Stimulated activated CD4-positive, alpha-beta T cell treated with anti-CD3 and anti-CD28 coated beads, Interleukin-2, amount 100 ng/mL, for 24 hours (primary cell): ENCODE results near the gene PFKFB3.
"Not testable (repeated sequence)": the region's sequence is repeated elsewhere in the genome, so short reads cannot be mapped to it uniquely, and the experiment has no call there.

ENCODE experiments used
- DNase-seq, 2 donors: peaks; one replicate each; pipeline ENCODE4 v3.0.0-alpha.2; 2020

PFKFB3 gene

DNA sequence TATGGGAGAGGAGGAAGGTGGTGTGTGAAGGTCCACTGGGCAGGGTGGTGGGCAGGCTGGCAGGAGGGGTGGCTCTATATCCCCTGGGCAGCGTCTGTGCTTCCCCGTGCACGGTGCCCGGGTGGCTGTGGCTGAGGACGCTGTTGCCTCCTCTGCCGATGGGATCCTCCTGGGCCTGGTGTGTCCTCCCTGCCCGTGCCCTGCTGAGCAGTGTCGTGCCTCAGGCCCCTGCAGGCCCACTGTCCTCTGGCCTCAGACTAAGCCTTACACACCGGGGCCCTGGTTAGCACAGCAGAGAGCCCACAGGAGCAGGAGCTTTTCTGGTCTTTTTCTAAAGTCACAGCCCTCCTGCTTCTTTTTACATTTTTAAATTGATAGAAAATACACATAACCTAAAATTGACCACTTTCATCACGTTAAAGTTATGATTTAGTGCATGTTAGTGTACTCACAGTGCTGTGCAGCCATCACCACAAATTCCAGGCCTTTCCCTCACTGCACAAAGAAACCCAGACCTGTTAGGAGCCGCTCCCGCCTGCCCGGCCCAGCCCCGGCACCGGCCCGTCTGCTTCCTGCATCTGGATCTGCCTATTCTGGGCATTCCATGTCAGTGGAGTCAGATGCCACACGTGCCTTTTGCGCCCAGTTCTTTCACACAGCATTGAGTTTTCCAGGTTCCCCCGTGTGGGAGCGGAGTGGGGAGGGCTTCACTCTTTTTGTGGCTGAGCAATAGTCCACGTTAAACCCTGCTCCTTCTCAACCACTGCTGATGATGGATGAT lies 19.4 kb downstream of the PFKFB3 start:
- no peak for DNase-seq

DNA sequence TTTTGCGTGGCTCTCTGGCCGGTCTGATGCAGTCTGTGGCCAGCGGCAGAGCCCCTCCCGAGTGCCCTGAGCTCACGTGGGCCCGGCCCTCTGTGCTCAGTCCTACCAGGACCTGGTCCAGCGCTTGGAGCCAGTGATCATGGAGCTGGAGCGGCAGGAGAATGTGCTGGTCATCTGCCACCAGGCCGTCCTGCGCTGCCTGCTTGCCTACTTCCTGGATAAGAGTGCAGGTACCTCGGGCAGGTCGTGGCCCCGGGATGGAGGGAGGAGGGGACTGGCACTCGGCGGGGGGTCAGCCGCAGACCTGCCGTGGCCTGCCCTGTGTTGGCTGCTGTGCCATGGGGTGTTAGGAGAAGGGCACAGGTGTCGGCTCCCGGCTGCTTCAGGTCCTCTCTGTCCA lies 20.0 kb downstream of the PFKFB3 start:
- DNase-seq = no peak

DNA sequence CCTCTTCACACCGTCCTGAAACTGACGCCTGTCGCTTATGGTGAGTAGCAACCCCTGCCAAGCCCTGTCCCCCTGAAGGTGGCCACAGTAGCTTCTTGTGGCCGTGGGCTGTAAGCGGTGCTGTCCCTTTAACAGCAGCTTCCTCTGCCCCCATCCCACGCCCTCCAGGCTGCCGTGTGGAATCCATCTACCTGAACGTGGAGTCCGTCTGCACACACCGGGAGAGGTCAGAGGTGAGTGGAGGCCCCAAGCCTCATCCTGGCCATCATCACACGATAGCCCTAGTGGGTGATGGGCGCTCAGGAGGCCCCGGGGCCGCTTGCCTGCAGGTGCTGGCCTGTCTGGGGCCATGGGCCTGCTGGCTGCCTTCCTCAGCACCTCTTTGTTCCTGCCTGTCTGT lies 21.2 kb downstream of the PFKFB3 start:
- no peak for DNase-seq

DNA sequence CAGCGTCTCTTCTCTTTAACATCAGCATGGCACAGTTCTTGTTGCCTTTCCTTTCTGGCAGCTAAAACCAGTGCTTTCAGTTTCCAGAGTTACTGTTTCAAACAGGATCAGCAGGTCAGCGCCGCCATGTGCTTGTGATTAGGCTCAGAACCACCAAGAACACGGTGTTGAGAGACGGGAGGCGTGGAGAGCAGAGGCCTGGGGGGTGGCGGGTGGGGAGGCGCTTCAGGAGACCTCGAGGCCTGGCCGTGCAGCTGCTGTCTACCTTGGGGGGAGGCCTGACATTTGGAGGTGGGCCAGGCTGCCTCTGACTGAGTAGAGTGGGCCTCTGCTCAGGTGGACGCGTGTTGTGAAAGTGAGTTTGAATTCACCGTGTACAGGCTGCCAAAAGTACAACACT lies 22.0 kb downstream of the PFKFB3 start:
- no peak for DNase-seq

DNA sequence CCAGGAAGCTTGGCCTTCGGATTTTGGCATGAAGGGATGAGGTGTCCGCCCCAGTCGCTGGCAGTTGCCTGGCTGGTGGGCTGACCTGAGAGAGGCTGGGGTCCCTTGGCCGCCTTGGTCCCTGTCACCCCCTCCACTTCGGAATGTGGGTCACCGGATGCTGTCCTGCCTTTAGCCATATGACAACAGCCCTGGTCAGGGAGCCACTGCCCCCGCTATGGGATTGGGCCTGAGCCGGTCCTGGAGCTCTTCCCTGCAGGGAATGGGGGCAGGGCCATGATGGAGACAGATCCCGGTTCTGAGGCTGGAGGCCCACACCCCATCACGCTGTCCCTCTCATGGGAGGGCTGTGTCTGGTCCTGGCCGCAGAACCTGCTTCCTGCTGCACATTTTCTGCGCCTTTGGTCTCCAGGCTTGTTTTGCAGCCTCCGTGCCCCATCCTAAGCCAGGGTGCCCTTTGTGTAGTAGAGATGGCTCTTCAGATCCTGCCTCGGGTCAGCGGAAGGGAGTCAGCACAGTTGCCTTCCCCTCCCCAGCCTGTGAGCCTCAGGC lies 22.6 kb downstream of the PFKFB3 start:
- DNase-seq = no peak

DNA sequence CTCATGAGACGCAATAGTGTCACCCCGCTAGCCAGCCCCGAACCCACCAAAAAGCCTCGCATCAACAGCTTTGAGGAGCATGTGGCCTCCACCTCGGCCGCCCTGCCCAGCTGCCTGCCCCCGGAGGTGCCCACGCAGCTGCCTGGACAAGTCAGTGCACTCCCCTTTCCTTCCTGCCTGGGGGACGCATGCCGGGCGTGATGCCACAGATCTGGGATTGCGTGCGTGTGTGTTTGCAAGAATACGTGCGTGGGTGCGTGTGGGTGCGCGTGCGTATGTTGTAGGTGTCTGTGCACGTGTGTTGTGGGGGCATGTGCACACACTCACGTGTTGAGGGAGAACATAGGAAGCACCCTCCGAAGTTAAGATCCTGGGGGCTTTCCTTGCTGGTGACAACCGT lies 23.5 kb downstream of the PFKFB3 start:
- no peak for DNase-seq

DNA sequence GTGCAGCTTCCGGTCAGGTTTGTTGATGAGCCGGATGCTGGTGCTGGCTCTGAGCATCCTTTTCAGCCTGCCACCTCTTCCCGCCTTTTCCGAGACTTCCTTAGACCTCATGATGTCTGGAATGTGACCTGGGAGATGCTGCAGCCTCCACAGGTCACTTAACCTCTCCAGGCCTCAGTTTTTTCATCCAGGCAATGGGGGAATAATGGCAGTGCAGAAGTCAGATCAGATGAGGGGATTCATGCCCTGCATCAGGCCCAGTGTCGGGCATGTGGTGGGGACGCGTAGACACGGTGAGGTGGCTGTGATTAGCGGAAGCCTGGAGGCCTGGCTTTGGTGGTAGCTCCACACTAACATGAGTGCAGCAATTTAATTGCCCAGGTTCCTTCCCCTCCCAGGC lies 24.6 kb downstream of the PFKFB3 start:
- no peak for DNase-seq

DNA sequence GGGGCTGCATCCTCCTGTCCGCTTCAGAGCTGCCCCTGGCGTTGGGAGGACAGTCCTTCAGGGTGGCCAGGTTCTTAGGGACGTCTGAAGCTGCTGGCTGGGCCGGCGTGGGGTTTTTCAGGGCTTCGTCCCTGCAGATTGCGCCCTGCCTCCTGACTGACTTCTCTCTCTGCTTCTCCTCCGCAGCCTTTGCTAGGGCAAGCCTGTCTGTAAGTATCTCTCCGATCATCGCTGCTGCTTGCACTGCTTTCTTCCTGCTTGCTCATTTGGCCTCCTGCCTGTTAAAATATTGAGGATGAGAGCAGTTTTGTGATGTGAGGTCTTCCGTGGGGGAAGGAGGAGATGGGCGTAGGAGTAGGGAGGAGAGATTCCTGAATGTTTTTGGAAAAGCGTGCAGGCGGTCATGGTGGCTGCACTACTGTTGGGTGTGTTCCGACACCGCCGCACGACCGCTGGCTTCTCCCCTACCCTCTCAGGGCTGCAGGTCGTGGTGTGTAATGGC lies 25.3 kb downstream of the PFKFB3 start:
- DNase-seq = no peak

DNA sequence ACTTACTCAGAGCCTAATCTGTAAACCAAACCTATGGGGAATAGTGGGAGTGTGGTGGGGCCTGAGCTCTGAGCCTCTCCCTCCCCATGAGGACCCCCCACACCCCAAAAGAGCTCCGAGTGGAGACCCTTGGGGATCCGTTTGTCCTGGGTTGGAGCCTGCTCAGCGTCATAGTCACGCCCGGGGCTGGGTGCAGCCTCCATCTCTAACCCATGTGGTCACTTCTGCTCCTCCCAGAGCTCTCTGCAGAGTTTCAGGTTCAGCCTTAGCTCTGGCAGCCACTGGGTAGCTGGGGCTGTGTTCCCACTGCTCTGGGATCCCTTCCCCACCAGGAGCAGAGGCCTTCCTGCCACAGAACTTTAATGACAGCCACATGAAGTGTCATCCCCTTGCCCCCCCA lies 25.9 kb downstream of the PFKFB3 start:
- no peak for DNase-seq

DNA sequence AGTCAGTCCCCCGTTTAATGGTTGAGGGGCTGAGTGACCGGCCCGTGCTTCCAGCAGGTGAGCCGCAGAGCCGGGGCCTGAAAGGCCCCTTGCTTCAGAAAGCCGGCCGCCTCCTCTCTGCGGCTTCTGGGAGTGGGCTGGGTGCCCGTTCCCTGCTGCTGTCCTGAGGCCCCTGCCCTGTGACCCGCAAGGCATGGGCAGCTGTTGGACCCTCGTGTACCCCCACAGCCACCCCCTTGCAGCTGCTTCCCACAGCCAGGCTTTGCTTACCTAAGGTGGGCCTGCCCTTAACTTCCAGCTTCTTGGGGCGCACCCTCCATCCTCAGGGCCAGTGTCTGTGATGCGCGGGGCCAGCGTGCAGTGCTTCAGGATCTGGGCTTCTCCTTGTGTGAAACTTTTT lies 26.6 kb downstream of the PFKFB3 start:
- DNase-seq = no peak

DNA sequence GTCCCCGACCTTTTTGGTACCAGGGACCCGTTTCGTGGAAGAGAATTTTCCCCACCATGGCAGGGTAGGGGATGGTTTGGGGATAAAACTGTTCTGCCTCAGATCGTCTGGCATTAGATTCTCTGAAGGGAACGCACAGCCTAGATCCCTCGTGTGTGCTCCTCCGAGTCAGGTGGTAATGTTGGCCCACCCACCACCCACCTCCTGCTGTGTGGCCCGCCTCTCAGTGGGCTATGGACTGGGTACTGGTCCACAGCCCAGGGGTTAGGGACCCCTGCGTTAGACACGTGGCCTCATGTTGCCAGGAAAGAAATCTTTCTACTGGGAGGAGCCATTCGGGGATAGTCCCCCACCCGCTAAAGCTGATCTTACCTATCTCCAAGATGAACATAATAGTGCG lies 27.0 kb downstream of the PFKFB3 start:
- no peak for DNase-seq

DNA sequence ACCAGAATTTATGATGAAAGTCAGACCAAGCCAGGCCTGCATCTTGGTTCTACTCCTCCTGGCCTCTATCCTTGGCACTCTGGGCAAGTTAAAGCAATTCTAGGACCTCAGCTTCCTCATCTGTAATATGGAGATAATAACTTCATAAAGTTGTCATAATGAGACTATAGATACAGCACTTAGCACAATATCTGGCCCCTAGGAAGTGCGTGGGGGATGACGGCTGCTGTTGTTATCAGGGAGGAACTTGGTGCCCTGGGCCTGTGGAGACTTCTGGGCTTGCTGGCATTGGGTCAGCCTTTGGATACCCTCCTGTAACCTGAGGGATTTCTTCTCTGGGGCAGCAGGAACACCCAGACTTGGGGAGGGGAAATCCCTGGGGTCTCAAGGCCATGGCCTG lies 27.6 kb downstream of the PFKFB3 start:
- no peak for DNase-seq

DNA sequence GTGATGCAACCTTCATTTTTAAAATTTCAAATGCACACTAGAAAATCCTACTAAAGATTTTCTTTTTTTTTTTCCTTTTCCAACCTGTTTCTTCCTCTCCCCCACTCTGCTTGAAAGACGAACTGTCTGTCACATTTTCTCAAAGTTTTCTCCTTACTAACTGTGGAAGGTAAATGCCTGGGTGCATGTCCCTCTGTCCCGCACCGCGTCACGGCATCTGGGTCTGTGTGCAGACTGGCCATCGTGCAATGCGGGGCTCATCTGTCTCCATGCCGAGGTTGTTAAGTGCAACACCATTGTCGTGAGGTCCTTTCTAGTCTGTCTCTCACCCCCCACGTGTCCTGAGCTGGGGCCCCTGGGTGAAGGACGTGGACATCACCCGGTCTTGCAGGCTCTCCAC lies 28.4 kb downstream of the PFKFB3 start:
- no peak for DNase-seq

DNA sequence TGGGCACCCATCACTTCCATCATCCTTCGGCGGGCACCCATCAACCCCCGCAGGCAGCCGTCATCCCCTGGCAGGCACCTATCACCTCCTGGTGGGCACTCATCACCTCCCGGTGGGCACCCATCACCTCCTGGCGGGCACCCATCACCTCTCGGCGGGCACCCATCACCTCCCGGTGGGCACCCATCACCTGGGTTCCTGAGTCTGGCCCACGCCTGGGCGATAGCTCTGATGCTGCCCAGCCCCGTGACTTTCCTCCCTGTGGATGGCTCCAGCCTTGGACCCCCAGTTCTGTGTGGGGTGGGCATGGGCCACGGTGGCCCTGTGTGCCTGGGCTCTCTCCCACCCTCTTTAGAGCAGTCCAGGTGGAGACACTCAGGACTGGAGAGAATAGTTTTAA lies 29.0 kb downstream of the PFKFB3 start:
- DNase-seq = no peak

DNA sequence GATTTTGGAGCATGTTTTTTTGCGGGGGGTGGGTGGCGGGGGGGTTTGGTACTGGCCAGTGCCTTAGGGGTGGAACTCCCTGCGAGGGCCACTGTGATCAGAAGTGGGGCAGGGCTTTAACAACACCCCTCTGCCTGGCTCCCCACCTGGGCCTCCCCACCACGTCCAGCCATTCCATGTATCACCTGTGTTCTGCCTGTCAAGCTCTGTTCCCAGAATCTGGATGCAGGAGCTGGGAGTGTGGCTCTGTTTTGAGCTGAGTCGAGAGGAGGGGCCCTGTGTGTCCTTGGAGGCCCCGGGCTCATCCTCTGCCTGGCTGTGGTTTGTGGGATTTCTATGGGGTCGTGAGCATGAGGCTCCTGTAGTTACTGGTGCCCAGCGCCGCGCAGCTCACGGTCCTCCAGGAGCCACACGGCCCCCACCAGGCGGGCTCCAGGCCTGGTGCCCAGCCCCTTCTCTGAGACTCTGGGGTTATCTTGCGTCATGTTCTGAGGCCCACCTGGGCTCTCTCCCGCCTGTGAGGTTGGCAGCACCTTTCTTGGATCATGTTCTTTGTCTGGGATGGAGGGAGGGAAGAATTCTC lies 29.6 kb downstream of the PFKFB3 start:
- DNase-seq = no peak

DNA sequence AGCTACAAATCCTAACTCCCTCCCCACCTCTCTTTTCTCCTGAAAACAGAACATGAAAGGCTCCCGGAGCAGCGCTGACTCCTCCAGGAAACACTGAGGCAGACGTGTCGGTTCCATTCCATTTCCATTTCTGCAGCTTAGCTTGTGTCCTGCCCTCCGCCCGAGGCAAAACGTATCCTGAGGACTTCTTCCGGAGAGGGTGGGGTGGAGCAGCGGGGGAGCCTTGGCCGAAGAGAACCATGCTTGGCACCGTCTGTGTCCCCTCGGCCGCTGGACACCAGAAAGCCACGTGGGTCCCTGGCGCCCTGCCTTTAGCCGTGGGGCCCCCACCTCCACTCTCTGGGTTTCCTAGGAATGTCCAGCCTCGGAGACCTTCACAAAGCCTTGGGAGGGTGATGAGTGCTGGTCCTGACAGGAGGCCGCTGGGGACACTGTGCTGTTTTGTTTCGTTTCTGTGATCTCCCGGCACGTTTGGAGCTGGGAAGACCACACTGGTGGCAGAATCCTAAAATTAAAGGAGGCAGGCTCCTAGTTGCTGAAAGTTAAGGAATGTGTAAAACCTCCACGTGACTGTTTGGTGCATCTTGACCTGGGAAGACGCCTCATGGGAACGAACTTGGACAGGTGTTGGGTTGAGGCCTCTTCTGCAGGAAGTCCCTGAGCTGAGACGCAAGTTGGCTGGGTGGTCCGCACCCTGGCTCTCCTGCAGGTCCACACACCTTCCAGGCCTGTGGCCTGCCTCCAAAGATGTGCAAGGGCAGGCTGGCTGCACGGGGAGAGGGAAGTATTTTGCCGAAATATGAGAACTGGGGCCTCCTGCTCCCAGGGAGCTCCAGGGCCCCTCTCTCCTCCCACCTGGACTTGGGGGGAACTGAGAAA lies 30.4 kb downstream of the PFKFB3 start:
- DNase-seq = no peak

DNA sequence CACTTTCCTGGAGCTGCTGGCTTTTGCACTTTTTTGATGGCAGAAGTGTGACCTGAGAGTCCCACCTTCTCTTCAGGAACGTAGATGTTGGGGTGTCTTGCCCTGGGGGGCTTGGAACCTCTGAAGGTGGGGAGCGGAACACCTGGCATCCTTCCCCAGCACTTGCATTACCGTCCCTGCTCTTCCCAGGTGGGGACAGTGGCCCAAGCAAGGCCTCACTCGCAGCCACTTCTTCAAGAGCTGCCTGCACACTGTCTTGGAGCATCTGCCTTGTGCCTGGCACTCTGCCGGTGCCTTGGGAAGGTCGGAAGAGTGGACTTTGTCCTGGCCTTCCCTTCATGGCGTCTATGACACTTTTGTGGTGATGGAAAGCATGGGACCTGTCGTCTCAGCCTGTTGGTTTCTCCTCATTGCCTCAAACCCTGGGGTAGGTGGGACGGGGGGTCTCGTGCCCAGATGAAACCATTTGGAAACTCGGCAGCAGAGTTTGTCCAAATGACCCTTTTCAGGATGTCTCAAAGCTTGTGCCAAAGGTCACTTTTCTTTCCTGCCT lies 31.1 kb downstream of the PFKFB3 start:
- DNase-seq = no peak

DNA sequence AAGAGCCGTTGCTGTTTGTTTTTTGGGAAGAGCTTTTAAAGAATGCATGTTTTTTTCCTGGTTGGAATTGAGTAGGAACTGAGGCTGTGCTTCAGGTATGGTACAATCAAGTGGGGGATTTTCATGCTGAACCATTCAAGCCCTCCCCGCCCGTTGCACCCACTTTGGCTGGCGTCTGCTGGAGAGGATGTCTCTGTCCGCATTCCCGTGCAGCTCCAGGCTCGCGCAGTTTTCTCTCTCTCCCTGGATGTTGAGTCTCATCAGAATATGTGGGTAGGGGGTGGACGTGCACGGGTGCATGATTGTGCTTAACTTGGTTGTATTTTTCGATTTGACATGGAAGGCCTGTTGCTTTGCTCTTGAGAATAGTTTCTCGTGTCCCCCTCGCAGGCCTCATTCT lies 31.6 kb downstream of the PFKFB3 start:
- no peak for DNase-seq

DNA sequence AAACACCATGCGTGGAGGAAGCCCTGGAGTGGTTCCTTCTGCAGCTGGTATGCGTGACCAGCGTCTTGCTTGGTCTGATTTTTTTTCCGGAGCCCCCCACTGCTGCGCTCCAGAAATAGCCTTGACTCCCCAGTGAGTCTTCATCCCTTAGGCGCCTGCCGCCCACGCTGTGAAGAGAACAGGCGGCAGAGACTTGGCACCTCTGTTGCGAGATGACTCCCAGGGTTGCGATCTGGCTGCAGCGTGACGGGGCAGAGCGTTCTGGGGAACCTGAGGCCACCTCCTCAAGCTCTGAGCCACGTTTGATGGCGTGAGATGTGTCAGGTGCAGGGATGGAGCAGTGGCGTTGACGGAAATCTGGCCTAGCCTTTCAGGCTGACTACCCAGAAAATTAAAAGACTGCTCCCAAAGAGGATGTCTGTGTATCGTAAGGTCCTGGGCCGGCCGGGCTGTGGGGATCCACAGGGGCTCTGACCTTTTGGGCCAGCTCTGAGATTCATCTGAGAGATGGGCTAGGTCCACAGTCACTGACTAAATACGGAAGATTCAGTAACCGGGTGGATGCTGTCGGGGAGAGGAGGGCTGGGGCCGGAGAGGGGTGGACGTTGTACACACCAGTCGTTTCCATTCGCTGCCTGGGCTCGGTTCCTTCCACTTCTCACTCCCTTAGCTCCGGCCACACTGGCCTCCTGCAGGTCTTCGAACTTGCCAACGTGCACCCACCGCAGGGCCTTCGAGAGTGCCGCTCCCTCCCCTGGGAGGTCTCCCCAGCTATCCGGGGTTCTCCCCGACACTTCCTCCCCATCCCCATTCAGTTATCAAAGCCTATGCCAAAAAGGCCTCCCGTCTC lies 33.8 kb downstream of the PFKFB3 start:
- DNase-seq = no peak

DNA sequence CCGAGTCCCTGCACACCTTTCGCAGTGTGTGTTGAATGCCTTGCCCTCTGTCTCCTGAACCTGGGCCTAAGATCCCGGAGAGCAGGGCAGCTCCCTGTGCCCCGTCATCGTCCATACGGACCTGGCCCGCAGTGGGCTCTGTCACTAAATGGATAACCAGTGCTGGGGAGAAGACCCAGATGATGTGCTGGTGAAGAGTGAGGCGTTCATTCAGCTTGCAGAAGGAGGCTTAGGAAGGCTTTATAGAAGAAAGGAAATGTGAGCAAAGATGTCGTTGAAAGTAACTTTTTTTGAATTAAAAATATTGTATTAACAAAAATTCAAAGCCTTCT lies 34.4 kb downstream of the PFKFB3 start:
- no peak for DNase-seq

DNA sequence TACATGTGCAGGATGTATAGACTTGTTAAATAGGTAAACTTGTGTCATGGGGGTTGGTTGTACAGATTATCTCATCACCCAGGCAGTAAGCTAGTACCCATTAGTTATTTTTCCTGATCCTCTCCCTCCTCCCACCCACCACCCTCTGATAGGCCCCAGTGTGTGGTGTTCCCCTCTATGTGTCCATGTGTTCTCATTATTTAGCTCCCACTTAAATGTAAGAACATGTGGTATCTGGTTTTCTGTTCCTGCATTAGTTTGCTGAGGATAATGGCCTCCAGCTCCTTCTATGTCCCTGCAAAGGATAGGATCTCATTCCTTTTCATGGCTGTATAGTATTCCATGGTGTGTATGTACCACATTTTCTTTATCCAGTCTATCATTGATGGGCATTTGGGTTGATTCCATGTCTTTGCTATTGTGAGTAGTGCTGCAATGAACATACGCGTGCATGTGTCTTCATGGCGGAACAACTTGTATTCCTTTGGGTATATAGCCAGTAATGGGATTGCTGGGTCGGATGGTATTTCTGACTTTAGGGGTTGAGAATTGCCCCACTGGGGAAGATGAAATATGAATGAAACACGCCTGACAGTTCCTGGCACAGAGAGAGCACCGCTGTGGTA lies 36.0 kb downstream of the PFKFB3 start:
- DNase-seq = not testable (repeated sequence)
